Activated CD4-positive, alpha-beta T cell treated with anti-CD3 and anti-CD28 coated beads, Interleukin-2, Interleukin-4, amounts not matched to agents 100 ng/mL and 50 ng/mL, durations not matched to agents 16 hours and 8 hours (primary cell): Measurements from ENCODE around the gene RND3.

Source experiments
- DNase-seq: peaks from one replicate; pipeline ENCODE4 v3.0.0-alpha.2; 2020; ENCODE audit warnings: low spot score

Gene RND3

GRCh38 chr2:150476286-150476685, 11.2 kb downstream of the RND3 start:
- DNase-seq = no peak

- DNase-seq = no peak
These were observed 11.8 kb downstream of the RND3 start for GRCh38 chr2:150475479-150476250.

- DNase-seq = no peak
These were observed 13.0 kb downstream of the RND3 start for GRCh38 chr2:150474326-150475074.

GRCh38 chr2:150473767-150474166, 13.7 kb downstream of the RND3 start:
- DNase-seq = no peak

GRCh38 chr2:150472511-150472899, 15.0 kb downstream of the RND3 start:
- no peak for DNase-seq

- DNase-seq = no peak
These were observed 15.5 kb downstream of the RND3 start for GRCh38 chr2:150471813-150472510.

- DNase-seq = no peak
These were observed 17.0 kb downstream of the RND3 start for GRCh38 chr2:150470435-150470834.

- DNase-seq = no peak
These were observed 17.7 kb downstream of the RND3 start for GRCh38 chr2:150469706-150470274.

- no peak for DNase-seq
These were observed 19.0 kb downstream of the RND3 start for GRCh38 chr2:150468350-150468960.

GRCh38 chr2:150467621-150467963, 19.9 kb downstream of the RND3 start:
- DNase-seq = no peak

- no peak for DNase-seq
These were observed 20.5 kb downstream of the RND3 start for GRCh38 chr2:150466741-150467620.

GRCh38 chr2:150465703-150466569, 21.5 kb downstream of the RND3 start:
- DNase-seq = no peak

GRCh38 chr2:150464986-150465385, 22.5 kb downstream of the RND3 start:
- no peak for DNase-seq

GRCh38 chr2:150464270-150464669, 23.2 kb downstream of the RND3 start:
- no peak for DNase-seq

- DNase-seq = no peak
These were observed 24.7 kb downstream of the RND3 start for GRCh38 chr2:150462770-150463169.

- no peak for DNase-seq
These were observed 28.2 kb downstream of the RND3 start for GRCh38 chr2:150459281-150459680.

GRCh38 chr2:150450765-150451164, 36.7 kb downstream of the RND3 start:
- no peak for DNase-seq

GRCh38 chr2:150449856-150450255, 37.6 kb downstream of the RND3 start:
- DNase-seq = no peak

GRCh38 chr2:150445398-150445797, 42.1 kb downstream of the RND3 start:
- DNase-seq = no peak

- no peak for DNase-seq
These were observed 45.0 kb downstream of the RND3 start for GRCh38 chr2:150442484-150442883.
